ENCODE data around the gene DLX3. TPM values are rescaled to one million over a fixed set of nuclear protein-coding genes. Genes with fewer than 3 reads are reported as not detected.
A peak's percentile ranks its signal among the peaks of the same experiment; 100 is the strongest.

Gene DLX3
- total RNA-seq, 4 donors from 2014 or later = 0.28 TPM; not detected in 3

DNA sequence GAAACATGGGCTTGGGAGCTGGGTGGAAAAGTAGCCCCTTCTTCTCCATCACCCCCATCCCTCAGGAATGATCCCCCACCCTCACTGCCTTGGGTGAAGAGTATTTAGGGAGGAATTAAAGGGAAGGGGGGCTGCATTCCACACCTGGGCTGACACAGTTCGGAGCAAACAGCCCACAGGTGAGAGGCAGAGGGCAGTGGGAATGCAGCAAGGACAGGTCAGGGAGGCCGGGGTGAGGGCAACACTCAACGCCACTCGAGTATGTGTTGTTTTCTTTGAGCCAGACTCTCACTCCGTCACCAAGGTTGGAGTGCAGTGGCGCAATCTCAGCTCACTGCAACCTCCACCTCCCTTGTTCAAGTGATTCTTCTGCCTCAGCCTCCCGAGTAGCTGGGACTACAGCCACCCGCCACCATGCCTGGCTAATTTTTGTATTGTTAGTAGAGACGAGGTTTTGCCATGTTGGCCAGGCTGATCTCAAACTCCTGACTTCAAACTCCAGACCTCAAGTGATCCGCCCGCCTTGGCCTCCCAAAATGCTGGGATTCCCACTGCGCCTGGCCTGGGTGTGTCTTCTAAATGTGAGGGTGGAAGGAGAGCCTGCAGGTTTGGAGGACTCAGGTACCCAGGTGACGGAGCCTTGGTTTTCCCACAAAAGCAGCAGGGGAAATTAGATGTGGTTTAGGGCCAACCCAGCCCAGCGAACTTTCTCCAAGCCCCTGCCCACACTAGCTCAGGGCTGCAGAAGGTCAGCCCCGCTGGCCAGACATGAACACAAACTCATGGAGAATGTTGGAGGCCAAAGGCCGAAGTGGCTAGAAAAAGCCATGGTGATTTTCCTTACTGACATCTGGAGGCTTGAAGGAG, 39.7 kb upstream of the DLX3 start:
- intact Hi-C loops (cut with DNase I; ENCODE audit: low total_unique reads) = no loop called here
- no peak overlapping the region for H3K4me3 ChIP-seq
- H3K27me3 ChIP-seq = no peaks in the 10 kb centered on the region
- DNase-seq = no peak
- no peak overlapping the region for H3K27ac ChIP-seq
- no peaks in the 10 kb centered on the region for H3K36me3 ChIP-seq
- H3K4me1 ChIP-seq = peaks cover 0 to 15% of the 10 kb centered on the region in 2 donors
- TF ChIP-seq POLR2A (IDR thresholded peaks at IDR 0.05) = no peak
- TF ChIP-seq CTCF (IDR thresholded peaks at IDR 0.05) = no peak
- no peaks in the 10 kb centered on the region for H3K9me3 ChIP-seq

GRCh38 chr17:50033316-50033715, 38.3 kb upstream of the DLX3 start:
- intact Hi-C loops (cut with DNase I; ENCODE audit: low total_unique reads) = no loop called here

DNA sequence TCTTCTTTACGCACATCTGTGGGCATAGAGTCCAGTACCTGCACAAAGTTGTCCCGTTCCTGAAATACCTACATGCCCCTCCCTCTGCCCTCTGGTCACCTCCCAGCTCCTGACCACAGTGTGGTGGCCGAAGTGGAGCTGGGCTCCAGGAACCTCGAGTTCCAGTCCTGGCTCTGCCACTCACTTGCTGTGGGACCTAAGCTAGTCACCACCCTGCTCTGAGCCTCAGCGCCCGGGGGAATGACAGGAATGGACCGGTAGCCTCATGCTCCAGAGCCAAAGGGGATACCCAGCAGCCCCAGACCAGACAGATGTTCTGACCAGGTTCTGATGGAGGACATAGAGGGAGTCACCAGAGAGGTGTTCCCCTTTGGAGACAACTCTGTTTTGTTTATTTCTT, 34.2 kb upstream of the DLX3 start:
- Histone ChIP-seq H3K27ac (no peak overlapping the region), H3K4me1 (peaks cover 0 to 20% of the 10 kb centered on the region in 2 donors), H3K27me3 (no peaks in the 10 kb centered on the region), H3K4me3 (no peak overlapping the region), H3K9me3 (no peaks in the 10 kb centered on the region), H3K36me3 (no peaks in the 10 kb centered on the region)
- intact Hi-C loops (cut with DNase I; ENCODE audit: low total_unique reads) = no loop called here
- no peak for TF ChIP-seq CTCF (IDR thresholded peaks at IDR 0.05)
- TF ChIP-seq POLR2A (IDR thresholded peaks at IDR 0.05) = no peak
- no peak for DNase-seq

More at GRCh38 chr17:50033316-50033715, 38.3 kb upstream of the DLX3 start:
- Histone ChIP-seq H3K4me1 (peaks cover 0 to 21% of the 10 kb centered on the region in 2 donors), H3K27ac (no peak overlapping the region), H3K36me3 (no peaks in the 10 kb centered on the region), H3K4me3 (no peak overlapping the region), H3K27me3 (no peaks in the 10 kb centered on the region), H3K9me3 (no peaks in the 10 kb centered on the region)
- DNase-seq = no peak
- TF ChIP-seq CTCF (IDR thresholded peaks at IDR 0.05) = no peak
- no peak for TF ChIP-seq POLR2A (IDR thresholded peaks at IDR 0.05)

DNA sequence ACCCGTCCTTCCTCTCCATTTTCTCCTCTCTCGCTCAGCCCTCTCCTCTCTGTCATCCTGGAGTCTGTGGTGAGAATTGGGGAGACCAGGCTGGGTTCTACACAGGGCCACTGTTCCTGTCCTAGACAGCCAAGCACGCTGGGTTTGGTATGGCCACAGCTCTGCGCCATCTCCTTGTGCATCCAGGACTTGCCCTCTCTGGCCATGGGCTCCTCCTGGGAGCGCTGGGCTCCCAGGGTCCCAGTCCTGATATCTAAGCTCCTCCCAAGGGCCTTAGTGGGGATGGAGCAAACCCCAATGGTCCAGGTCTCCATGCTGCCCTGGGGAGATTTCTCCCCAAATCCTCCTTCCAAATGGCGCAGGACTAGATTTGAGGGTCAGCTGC, 33.7 kb upstream of the DLX3 start:
- intact Hi-C loops (cut with DNase I; ENCODE audit: low total_unique reads) = no loop called here
- H3K9me3 ChIP-seq = no peaks in the 10 kb centered on the region
- H3K27me3 ChIP-seq = no peaks in the 10 kb centered on the region
- H3K4me1 ChIP-seq = peaks cover 0 to 20% of the 10 kb centered on the region in 2 donors
- TF ChIP-seq POLR2A (IDR thresholded peaks at IDR 0.05) = no peak
- no peak overlapping the region for H3K4me3 ChIP-seq
- no peaks in the 10 kb centered on the region for H3K36me3 ChIP-seq
- H3K27ac ChIP-seq = no peak overlapping the region
- no peak for DNase-seq

GRCh38 chr17:50027881-50028735, 33.1 kb upstream of the DLX3 start:
- Histone ChIP-seq H3K9me3 (no peaks in the 10 kb centered on the region), H3K4me1 (peaks cover 0 to 20% of the 10 kb centered on the region in 2 donors), H3K27ac (no peak overlapping the region), H3K27me3 (no peaks in the 10 kb centered on the region), H3K36me3 (no peaks in the 10 kb centered on the region), H3K4me3 (no peak overlapping the region)
- intact Hi-C loops (cut with DNase I; ENCODE audit: low total_unique reads) = loop anchor here (2.0 kb wide), 1 partner anchor 61 kb away; no protein-coding TSS in a partner anchor
- TF ChIP-seq CTCF (IDR thresholded peaks at IDR 0.05) (no peak), POLR2A (IDR thresholded peaks at IDR 0.05) (no peak)
- peak in 1 of 2 donors; percentile 37 for DNase-seq

All from uterus (tissue), 4 donors.